ENCODE results near the gene GADD45B. TPM values are rescaled to one million over a fixed set of nuclear protein-coding genes. Genes with fewer than 3 reads are reported as not detected.
A peak's percentile ranks its signal among the peaks of the same experiment; 100 is the strongest.

The GADD45B gene
- total RNA-seq, 1 experiment from 2014 or later: 16.2 TPM

DNA sequence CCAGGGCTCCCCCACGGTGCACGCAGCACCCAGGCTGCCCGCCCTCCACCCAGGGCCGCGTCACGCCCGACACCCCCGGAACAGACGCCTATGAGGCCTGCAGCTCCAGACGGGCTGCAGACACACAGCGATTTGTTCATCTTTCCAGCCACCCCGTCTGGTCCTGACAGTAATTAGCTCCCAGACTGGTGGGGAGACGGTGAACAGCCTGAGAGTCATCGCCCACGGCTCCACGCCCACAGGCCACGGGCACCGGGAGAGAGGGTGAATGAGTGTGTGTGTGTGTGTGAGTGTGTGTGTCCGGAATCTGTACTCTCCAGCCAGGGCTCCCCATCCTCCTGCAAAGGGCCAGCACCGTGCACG is 18.1 kb downstream of the GADD45B start:
- Histone ChIP-seq H3K56ac (ENCODE audit: insufficient read length, low read depth, low read length) (no peak overlapping the region), H3K9me3 (ENCODE audit: control insufficient read depth, low read depth, low read length) (no peaks in the 10 kb centered on the region), H3K27me3 (ENCODE audit: insufficient read depth, low read length) (peaks cover 9% of the 10 kb centered on the region; the same call in 1 of the 2 replicates), H4K91ac (ENCODE audit: insufficient read length, low read depth, low read length) (no peak overlapping the region), H3K79me2 (ENCODE audit: insufficient read depth, low read length) (no peaks in the 10 kb centered on the region), H2BK20ac (ENCODE audit: low read depth, low read length, poor library complexity, severe bottlenecking) (no peak overlapping the region), H2BK5ac (ENCODE audit: insufficient read length, low read length) (no peak overlapping the region), H3K4ac (ENCODE audit: low read depth, low read length) (no peak overlapping the region), H3K18ac (ENCODE audit: insufficient read length, low read depth, low read length) (no peak overlapping the region), H3T11ph (ENCODE audit: low read length) (no peak overlapping the region), H3K79me1 (ENCODE audit: insufficient read depth, low read depth, low read length, poor library complexity, severe bottlenecking) (no peaks in the 10 kb centered on the region), H3K23ac (ENCODE audit: insufficient read length, low read depth, low read length) (no peak overlapping the region), H2AK5ac (ENCODE audit: insufficient read length, low read length) (no peak overlapping the region), H4K5ac (ENCODE audit: insufficient read length, low read depth, low read length) (no peak overlapping the region), H2BK15ac (ENCODE audit: low read depth, low read length) (no peak overlapping the region), H3K9ac (ENCODE audit: extremely low read depth, insufficient read length, low read length) (no peak overlapping the region), H3K23me2 (ENCODE audit: insufficient read length, low read depth, low read length, poor library complexity, severe bottlenecking) (no peaks in the 10 kb centered on the region), H3K4me1 (ENCODE audit: insufficient read depth, low read length) (no peaks in the 10 kb centered on the region; the same call in 1 of the 2 replicates), H2AFZ (ENCODE audit: low read length) (no peak overlapping the region), H3K14ac (ENCODE audit: insufficient read depth, low read length) (no peak overlapping the region), H2BK120ac (ENCODE audit: low read depth, low read length, poor library complexity, severe bottlenecking) (no peak overlapping the region), H4K8ac (replicated peaks; ENCODE audit: insufficient read length, low read depth, low read length) (no peak overlapping the region), H3K27ac (ENCODE audit: insufficient read length, low read depth, low read length) (no peak overlapping the region), H2BK12ac (ENCODE audit: insufficient read length, low read depth, low read length) (no peak overlapping the region), H4K20me1 (ENCODE audit: control insufficient read depth, insufficient read depth, insufficient read length) (no peaks in the 10 kb centered on the region), H3K4me2 (ENCODE audit: insufficient read depth, insufficient read length, low read length) (peak overlapping the region; percentile 40)
- TF ChIP-seq, protein P1, sequence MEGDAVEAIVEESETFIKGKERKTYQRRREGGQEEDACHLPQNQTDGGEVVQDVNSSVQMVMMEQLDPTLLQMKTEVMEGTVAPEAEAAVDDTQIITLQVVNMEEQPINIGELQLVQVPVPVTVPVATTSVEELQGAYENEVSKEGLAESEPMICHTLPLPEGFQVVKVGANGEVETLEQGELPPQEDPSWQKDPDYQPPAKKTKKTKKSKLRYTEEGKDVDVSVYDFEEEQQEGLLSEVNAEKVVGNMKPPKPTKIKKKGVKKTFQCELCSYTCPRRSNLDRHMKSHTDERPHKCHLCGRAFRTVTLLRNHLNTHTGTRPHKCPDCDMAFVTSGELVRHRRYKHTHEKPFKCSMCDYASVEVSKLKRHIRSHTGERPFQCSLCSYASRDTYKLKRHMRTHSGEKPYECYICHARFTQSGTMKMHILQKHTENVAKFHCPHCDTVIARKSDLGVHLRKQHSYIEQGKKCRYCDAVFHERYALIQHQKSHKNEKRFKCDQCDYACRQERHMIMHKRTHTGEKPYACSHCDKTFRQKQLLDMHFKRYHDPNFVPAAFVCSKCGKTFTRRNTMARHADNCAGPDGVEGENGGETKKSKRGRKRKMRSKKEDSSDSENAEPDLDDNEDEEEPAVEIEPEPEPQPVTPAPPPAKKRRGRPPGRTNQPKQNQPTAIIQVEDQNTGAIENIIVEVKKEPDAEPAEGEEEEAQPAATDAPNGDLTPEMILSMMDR (conservative IDR thresholded peaks at IDR 0.05): no peak
- Mint-ChIP-seq H3K4me1 (peaks cover 9 to 25% of the 10 kb centered on the region in 2 experiments), H3K9me3 (no peaks in the 10 kb centered on the region; a peak in 2 of 5 replicates), H3K36me3 (ENCODE audit: insufficient read depth in 1 of 3, low read depth in 3 of 3) (no peaks in the 10 kb centered on the region), H3K27ac (no peak overlapping the region), H3K4me3 (peak overlapping the region; percentile 59 to 79), H3K27me3 (ENCODE audit: low read depth) (peaks cover 50% of the 10 kb centered on the region)
- WGBS (ENCODE audit: extremely low coverage, insufficient read length, low lambda C conversion rate): no CpG with 5 or more reads among the region's 21 CpGs
- DNase-seq: no peak

Measured in H9 (cell line).